Upper lobe of right lung (tissue), 1 donor: ENCODE data around the gene HCST. TPM values are rescaled to one million over a fixed set of nuclear protein-coding genes. Genes with fewer than 3 reads are reported as not detected.

Experiments used
- ATAC-seq: fragments of 200-7000 bp; cut with Tn5 transposase; one replicate; pipeline ENCODE4 v1.9.1; 2020; ENCODE audit warnings: mild to moderate bottlenecking, moderate library complexity
- DNase-seq: peaks from one replicate; pipeline ENCODE4 v3.0.0-alpha.2; 2020
- H3K27ac ChIP-seq: fragments of 200-600 bp; one replicate; pipeline ENCODE4 v1.8.0; 2022
- H3K27me3 ChIP-seq: fragments of 200-600 bp; one replicate; pipeline ENCODE4 v1.8.0; 2022; ENCODE audit warnings: mild to moderate bottlenecking
- H3K36me3 ChIP-seq: fragments of 200-600 bp; one replicate; pipeline ENCODE4 v1.8.0; 2022
- H3K4me1 ChIP-seq: fragments of 200-600 bp; one replicate; pipeline ENCODE4 v1.8.0; 2022
- H3K4me3 ChIP-seq: fragments of 200-600 bp; one replicate; pipeline ENCODE4 v1.8.0; 2022; ENCODE audit warnings: mild to moderate bottlenecking
- H3K9me3 ChIP-seq: fragments of 200-600 bp; one replicate; pipeline ENCODE4 v1.8.0; 2022
- intact Hi-C: fragments of 100-400 bp; cut with DNase I; formaldehyde crosslinking; loops from one replicate; pipeline ENCODE4 v1.11.0; 2022
- total RNA-seq: library from RNA; stranded (reverse); fragmentation: NEBNext Ultra II Directional; extraction: Animal tissue kit (Norgen Biotek cat#: 25700); gene quantifications from one replicate; pipeline ENCODE4 v1.2.1, GENCODE V29; 2021
- TF ChIP-seq, protein P1 (sequence below): fragments of 200-600 bp; IDR thresholded peaks from one replicate; pipeline ENCODE4 v1.8.0; 2022; ENCODE audit warnings: antibody characterized with exemption
- donor health status: DM: no; HTN: yes; CAD: no; lungs with severe emphysema.

Gene HCST
- total RNA-seq, 1 donor from 2014 or later, result 44.0 TPM

DNA sequence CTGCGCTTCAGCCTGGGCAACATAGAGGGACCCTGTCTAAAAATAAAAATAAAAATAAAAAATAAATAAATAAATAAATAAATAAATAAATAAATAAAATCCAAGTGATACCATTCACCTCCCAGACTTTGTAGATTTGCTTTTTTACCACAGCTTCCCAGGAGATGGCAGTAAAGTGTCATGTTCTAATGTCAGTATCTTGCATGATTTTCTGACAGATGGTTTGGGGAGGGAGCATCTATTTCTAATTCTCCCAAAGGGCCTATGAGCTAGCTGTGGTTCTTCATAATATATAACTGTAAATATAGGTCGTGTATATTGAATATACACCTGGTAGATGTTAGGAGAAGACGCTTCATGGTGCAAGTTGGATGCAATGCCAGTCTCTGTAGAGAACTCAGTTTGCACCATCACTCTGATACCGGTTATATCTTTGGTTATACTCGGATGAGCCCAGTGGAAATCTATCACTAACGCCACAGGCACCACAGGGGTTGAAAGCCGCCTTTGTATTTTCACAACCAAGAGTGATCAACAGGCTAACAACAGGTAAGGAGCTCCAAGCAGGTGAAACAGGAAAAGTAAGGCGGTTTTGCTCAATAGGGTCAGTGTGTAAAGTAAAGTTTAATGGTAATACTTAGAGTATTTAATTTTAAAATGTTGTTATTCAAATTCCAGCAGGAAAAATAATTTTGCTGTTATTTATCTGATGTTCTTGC lies 20.1 kb upstream of the HCST start:
- H3K36me3 ChIP-seq, result no peaks in the 10 kb centered on the region

DNA sequence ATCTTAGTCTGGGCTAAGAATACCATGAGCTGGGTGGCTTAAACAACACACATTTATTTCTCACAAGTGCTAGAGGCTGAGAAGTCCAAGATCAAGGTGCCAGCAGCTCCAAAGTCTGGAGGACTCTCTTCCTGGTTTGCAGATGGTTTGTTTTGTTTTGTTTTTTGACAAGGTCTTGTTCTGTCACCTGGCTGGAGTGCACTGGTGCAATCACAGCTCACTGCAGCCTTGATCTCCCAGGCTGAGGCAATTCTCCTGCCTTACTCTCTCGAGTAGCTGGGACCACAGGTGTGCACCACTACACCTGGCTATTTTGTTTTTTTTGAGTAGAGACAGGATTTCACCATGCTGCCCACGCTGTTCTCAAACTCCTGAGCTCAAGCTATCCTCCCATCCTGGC lies 18.4 kb upstream of the HCST start:
- no peak for DNase-seq
- peaks cover 3% of the 10 kb centered on the region for H3K27me3 ChIP-seq
- ATAC-seq, result no peak

More for the DNA sequence above, 20.1 kb upstream of the HCST start:
- intact Hi-C loops, result loop anchor here (10.0 kb wide), 1 partner anchor 53 kb away; the partner anchor contains the start of gene LRFN3
- H3K4me1 ChIP-seq, result no peaks in the 10 kb centered on the region
- H3K27ac ChIP-seq, result no peak overlapping the region
- no peaks in the 10 kb centered on the region for H3K9me3 ChIP-seq
- peaks cover 18% of the 10 kb centered on the region for H3K27me3 ChIP-seq
- ATAC-seq (peak; percentile 71), DNase-seq (no peak)
- no peak overlapping the region for H3K4me3 ChIP-seq
- TF ChIP-seq, protein P1, sequence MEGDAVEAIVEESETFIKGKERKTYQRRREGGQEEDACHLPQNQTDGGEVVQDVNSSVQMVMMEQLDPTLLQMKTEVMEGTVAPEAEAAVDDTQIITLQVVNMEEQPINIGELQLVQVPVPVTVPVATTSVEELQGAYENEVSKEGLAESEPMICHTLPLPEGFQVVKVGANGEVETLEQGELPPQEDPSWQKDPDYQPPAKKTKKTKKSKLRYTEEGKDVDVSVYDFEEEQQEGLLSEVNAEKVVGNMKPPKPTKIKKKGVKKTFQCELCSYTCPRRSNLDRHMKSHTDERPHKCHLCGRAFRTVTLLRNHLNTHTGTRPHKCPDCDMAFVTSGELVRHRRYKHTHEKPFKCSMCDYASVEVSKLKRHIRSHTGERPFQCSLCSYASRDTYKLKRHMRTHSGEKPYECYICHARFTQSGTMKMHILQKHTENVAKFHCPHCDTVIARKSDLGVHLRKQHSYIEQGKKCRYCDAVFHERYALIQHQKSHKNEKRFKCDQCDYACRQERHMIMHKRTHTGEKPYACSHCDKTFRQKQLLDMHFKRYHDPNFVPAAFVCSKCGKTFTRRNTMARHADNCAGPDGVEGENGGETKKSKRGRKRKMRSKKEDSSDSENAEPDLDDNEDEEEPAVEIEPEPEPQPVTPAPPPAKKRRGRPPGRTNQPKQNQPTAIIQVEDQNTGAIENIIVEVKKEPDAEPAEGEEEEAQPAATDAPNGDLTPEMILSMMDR, result peak; percentile 66

DNA sequence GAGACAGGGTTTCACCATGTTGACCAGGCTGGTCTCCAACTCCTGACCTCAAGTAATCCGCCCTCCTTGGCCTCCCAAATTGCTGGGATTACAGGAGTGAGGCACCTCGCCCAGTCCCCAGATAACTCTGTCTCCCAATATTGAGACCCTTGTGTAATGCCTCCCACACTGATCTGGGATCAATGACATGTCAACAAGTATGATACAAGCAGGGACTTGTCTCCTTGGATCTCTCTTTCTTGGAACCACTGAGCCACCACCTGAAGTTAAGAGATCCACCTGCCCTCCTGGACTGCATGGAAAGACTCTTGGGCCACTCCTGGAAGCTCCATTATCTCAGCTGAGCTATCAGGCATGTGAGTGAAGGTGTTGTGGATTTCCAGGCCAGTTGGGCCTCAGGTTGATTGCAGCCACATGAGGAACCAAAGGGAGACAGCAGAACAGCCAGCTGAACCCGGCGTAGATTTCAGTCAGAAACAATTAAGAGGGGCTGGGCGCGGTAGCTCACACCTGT lies 17.0 kb upstream of the HCST start:
- TF ChIP-seq, protein P1, result no peak
- intact Hi-C loops, result loop anchor here (10.0 kb wide), 1 partner anchor 50 kb away; the partner anchor contains the start of gene LRFN3
- Histone ChIP-seq H3K27ac (no peak overlapping the region), H3K9me3 (no peaks in the 10 kb centered on the region), H3K4me1 (no peaks in the 10 kb centered on the region), H3K27me3 (no peaks in the 10 kb centered on the region), H3K4me3 (no peak overlapping the region), H3K36me3 (peaks cover 28% of the 10 kb centered on the region)
- no peak for DNase-seq
- ATAC-seq, result no peak

More for the DNA sequence above, 18.4 kb upstream of the HCST start:
- Histone ChIP-seq H3K4me1 (no peaks in the 10 kb centered on the region), H3K27ac (no peak overlapping the region), H3K9me3 (no peaks in the 10 kb centered on the region), H3K36me3 (peaks cover 14% of the 10 kb centered on the region), H3K4me3 (no peak overlapping the region)
- TF ChIP-seq, protein P1, result no peak
- intact Hi-C loops, result loop anchor here (10.0 kb wide), 1 partner anchor 51 kb away; the partner anchor contains the start of gene LRFN3

GRCh38 chr19:35885904-35886303 lies 16.4 kb upstream of the HCST start:
- no peak overlapping the region for H3K4me3 ChIP-seq
- TF ChIP-seq, protein P1, result no peak
- H3K9me3 ChIP-seq, result no peaks in the 10 kb centered on the region
- H3K27ac ChIP-seq, result no peak overlapping the region
- peaks cover 34% of the 10 kb centered on the region for H3K36me3 ChIP-seq
- intact Hi-C loops, result loop anchor here (10.0 kb wide), 1 partner anchor 49 kb away; the partner anchor contains the start of gene LRFN3
- H3K4me1 ChIP-seq, result no peaks in the 10 kb centered on the region
- H3K27me3 ChIP-seq, result no peaks in the 10 kb centered on the region
- no peak for DNase-seq
- no peak for ATAC-seq

DNA sequence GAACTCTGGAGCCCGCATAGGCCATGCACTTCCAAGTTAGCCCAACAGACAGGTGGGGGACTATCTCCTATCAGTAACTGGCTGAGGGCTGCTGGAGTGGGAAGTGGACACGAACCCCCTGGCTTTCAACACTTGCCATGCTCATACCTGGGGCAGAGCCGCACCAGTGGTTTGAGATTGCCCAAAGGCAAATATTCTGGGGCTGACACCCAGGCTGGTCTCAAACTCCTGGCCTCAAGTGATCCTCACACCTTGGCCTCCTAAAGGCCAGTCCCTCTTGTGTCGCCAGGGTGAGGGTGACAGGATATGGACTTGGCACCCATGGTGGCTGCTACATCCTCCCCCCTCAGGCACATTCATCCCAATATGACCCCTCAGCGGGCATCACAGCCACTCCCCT lies 15.1 kb upstream of the HCST start:
- peaks cover 47% of the 10 kb centered on the region for H3K36me3 ChIP-seq
- DNase-seq (no peak), ATAC-seq (no peak)
- no peaks in the 10 kb centered on the region for H3K27me3 ChIP-seq
- no peaks in the 10 kb centered on the region for H3K9me3 ChIP-seq
- H3K4me3 ChIP-seq, result no peak overlapping the region
- intact Hi-C loops, result loop anchor here (10.0 kb wide), 1 partner anchor 48 kb away; the partner anchor contains the start of gene LRFN3
- H3K4me1 ChIP-seq, result no peaks in the 10 kb centered on the region
- TF ChIP-seq, protein P1, result no peak
- H3K27ac ChIP-seq, result no peak overlapping the region
